GM12801 (cell line): Measurements from ENCODE around the gene DYRK4.

ENCODE experiments used
- CTCF ChIP-seq: IDR thresholded peaks from one replicate; pipeline ENCODE4 v1.5.1; 2011; ENCODE audit warnings: control low read depth; ENCODE audit not compliant: insufficient read length; ENCODE audit errors: extremely low read depth

Gene DYRK4

GRCh38 chr12:4586500-4586899, 24.5 kb downstream of the DYRK4 start:
- TF ChIP-seq CTCF = no peak

- TF ChIP-seq CTCF = no peak
Observed at GRCh38 chr12:4587108-4587507, 25.1 kb downstream of the DYRK4 start.

GRCh38 chr12:4588916-4589315, 26.9 kb downstream of the DYRK4 start:
- no peak for TF ChIP-seq CTCF

- TF ChIP-seq CTCF = no peak
Observed at GRCh38 chr12:4589941-4590340, 27.9 kb downstream of the DYRK4 start.

GRCh38 chr12:4591180-4591687, 29.2 kb downstream of the DYRK4 start:
- TF ChIP-seq CTCF = no peak

- no peak for TF ChIP-seq CTCF
Observed at GRCh38 chr12:4595881-4596280, 33.9 kb downstream of the DYRK4 start.

- TF ChIP-seq CTCF = no peak
Observed at GRCh38 chr12:4603421-4603820, 41.4 kb downstream of the DYRK4 start.

GRCh38 chr12:4603946-4604345, 41.9 kb downstream of the DYRK4 start:
- no peak for TF ChIP-seq CTCF
